ENCODE measurements around the gene WNT2B. TPM values are rescaled to one million over a fixed set of nuclear protein-coding genes. Genes with fewer than 3 reads are reported as not detected.

WNT2B gene
- total RNA-seq, 2 donors from 2014 or later: 4.3 to 5.9 TPM

DNA sequence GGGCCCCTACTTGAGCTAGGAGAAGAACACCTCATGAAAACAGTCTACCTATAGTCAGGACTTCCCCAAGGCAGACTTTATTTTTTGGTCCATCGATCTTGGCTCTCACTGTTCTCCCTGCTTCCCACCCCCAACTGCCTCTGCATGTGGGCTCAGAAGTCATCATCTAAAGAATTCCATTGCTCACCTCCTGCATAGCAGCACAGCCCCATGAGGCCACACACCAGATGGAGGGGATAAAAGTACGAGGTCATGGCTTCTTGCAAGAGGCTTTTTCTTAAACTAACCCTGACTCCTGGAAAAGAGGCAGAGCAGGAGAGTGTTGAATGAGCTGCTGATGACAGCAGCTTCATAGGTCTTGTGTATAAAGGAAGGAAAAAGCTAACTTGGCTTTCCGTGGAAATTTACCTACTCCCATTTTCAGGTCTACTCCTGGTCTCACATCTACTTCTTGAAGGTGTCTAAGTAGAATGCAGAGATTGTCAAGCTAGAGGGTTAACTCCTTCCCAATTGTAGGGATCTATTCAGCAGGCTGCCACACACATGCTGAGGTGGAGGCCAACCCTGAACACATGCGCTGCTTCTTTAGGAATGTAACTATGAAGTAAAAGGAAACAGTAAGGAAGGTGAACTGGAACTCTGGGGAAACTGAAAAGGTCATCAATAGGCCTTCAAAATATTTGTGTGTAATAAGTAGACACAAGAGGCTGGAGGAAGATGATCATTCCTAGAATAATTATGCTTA, 18.7 kb downstream of the WNT2B start:
- Histone ChIP-seq H3K9me3 (no peaks in the 10 kb centered on the region), H3K4me1 (no peaks in the 10 kb centered on the region), H3K36me3 (no peaks in the 10 kb centered on the region), H3K27me3 (no peaks in the 10 kb centered on the region), H3K9ac (ENCODE audit: low read depth in 2 of 2, low read length in 2 of 2) (no peak overlapping the region), H3K4me3 (no peak overlapping the region), H3K27ac (no peak overlapping the region)
- DNase-seq: no peak
- TF ChIP-seq, protein P1, sequence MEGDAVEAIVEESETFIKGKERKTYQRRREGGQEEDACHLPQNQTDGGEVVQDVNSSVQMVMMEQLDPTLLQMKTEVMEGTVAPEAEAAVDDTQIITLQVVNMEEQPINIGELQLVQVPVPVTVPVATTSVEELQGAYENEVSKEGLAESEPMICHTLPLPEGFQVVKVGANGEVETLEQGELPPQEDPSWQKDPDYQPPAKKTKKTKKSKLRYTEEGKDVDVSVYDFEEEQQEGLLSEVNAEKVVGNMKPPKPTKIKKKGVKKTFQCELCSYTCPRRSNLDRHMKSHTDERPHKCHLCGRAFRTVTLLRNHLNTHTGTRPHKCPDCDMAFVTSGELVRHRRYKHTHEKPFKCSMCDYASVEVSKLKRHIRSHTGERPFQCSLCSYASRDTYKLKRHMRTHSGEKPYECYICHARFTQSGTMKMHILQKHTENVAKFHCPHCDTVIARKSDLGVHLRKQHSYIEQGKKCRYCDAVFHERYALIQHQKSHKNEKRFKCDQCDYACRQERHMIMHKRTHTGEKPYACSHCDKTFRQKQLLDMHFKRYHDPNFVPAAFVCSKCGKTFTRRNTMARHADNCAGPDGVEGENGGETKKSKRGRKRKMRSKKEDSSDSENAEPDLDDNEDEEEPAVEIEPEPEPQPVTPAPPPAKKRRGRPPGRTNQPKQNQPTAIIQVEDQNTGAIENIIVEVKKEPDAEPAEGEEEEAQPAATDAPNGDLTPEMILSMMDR (IDR thresholded peaks at IDR 0.05): no peak
- intact Hi-C loops (cut with DNase I): no loop called here

DNA sequence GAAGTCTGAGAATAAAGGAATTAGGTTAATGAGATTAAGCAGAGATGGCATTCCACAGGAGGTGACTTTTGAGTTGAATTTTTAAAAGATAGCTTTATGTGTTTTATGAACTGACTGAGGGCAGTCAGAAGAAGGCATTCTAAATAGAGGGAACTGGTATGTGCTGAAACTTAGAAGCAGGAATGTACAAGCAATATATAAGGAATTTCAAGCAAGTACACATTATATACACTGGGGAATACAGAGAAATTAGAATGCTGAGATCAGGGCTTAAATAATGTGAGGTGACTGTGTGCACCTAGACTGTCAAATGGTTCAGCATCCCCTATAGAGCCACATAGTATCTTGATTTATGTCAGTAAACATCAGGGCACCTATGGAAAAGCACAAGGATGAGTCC, 19.3 kb downstream of the WNT2B start:
- Histone ChIP-seq H3K36me3 (no peaks in the 10 kb centered on the region), H3K9ac (ENCODE audit: low read depth in 2 of 2, low read length in 2 of 2) (no peak overlapping the region), H3K9me3 (no peaks in the 10 kb centered on the region), H3K27ac (no peak overlapping the region), H3K4me3 (no peak overlapping the region), H3K4me1 (no peaks in the 10 kb centered on the region), H3K27me3 (no peaks in the 10 kb centered on the region)
- TF ChIP-seq, protein P1 (IDR thresholded peaks at IDR 0.05): no peak
- intact Hi-C loops (cut with DNase I): no loop called here
- no peak for DNase-seq

DNA sequence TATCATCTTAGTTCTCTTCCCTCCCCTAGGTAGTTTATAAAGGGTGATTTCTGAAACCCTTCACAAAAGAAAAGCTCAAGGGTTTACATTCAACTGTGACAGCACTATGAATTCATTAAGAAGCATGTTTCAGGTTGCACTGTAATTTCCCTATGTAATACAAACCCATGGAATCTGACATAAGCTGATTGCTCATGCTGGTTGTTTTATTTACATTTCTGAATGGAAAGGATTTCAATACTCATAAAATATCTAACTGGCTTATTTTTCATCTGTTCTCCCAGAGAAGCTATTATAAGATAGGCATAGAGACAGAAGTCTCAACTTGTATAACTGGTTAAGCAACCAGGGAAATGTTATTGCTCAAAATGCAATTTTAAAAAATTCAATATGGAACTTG, 20.5 kb downstream of the WNT2B start:
- intact Hi-C loops (cut with DNase I): no loop called here
- DNase-seq: no peak
- H3K4me1 ChIP-seq: no peaks in the 10 kb centered on the region
- no peak overlapping the region for H3K4me3 ChIP-seq
- H3K27ac ChIP-seq: no peak overlapping the region
- no peaks in the 10 kb centered on the region for H3K9me3 ChIP-seq
- no peaks in the 10 kb centered on the region for H3K27me3 ChIP-seq
- TF ChIP-seq, protein P1 (IDR thresholded peaks at IDR 0.05): no peak
- H3K36me3 ChIP-seq: no peaks in the 10 kb centered on the region
- no peak overlapping the region for H3K9ac ChIP-seq (ENCODE audit: low read depth in 2 of 2, low read length in 2 of 2)

DNA sequence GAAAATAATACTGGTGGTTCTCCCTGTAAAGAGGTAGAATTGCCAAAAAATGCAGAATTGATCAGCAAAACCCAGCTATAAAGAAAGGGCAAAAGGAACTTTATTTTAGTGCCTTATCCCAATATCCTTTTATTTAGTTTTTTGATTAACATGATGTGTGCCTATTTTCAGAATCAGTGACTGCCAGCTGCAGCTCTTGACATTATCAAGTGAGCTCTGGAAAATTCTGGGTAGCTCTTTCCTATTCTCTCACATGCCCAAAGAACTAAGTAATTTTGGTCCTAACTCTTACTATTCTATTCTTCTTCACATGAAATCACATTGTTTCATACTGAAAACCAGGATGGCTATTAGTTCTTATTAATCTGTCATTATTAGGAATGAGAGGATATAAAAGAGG, 22.1 kb downstream of the WNT2B start:
- DNase-seq: no peak
- Histone ChIP-seq H3K9ac (ENCODE audit: low read depth in 2 of 2, low read length in 2 of 2) (no peak overlapping the region), H3K27me3 (no peaks in the 10 kb centered on the region), H3K27ac (no peak overlapping the region), H3K4me1 (no peaks in the 10 kb centered on the region), H3K4me3 (no peak overlapping the region), H3K9me3 (no peaks in the 10 kb centered on the region), H3K36me3 (no peaks in the 10 kb centered on the region)
- intact Hi-C loops (cut with DNase I): no loop called here
- TF ChIP-seq, protein P1 (IDR thresholded peaks at IDR 0.05): no peak

DNA sequence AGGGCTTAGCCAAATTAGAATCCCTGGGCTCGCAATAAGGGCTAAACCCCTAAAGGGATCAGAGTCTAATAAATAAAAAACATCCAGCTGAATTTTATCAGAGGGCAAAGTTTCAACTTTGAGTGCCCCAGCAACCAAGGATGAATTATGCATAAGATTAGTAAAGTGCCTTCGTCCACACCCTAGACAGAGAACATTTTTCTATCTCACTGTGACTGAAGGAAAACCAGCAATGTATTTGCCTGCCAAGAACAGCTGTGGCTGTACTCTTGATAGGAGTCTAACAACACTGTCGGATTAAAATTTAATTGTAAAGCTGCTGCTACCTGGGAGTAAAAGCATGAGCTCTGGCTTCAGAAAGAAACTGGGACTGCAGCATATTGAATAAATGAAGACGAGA, 23.3 kb downstream of the WNT2B start:
- Histone ChIP-seq H3K36me3 (no peaks in the 10 kb centered on the region), H3K27me3 (no peaks in the 10 kb centered on the region), H3K4me1 (no peaks in the 10 kb centered on the region), H3K9ac (ENCODE audit: low read depth in 2 of 2, low read length in 2 of 2) (no peak overlapping the region), H3K9me3 (no peaks in the 10 kb centered on the region), H3K4me3 (no peak overlapping the region), H3K27ac (no peak overlapping the region)
- DNase-seq: no peak
- TF ChIP-seq, protein P1 (IDR thresholded peaks at IDR 0.05): no peak
- intact Hi-C loops (cut with DNase I): no loop called here
